Keratinocyte (primary cell): Measurements from ENCODE around the gene STOM.

Experiments
- CTCF ChIP-seq, 3 experiments: IDR thresholded peaks in 1 of 3; conservative IDR thresholded peaks in 1 of 3; optimal IDR thresholded peaks in 1 of 3; 2 replicates in 2 of 3; 3 replicates in 1 of 3; pipeline versions ENCODE3 to v1.5.1; 2011; ENCODE audit warnings: low read length in 3 of 3, mild to moderate bottlenecking in 3 of 3, moderate library complexity in 2 of 3, control low read depth in 1 of 3, inconsistent platforms in 1 of 3; ENCODE audit not compliant: insufficient read depth in 2 of 3; ENCODE audit errors: extremely low read depth in 1 of 3
- EZH2 ChIP-seq: IDR thresholded peaks from one replicate; pipeline ENCODE4 v1.6.1; 2012; ENCODE audit warnings: inconsistent platforms, mild to moderate bottlenecking, low read length, moderate library complexity

DNA sequence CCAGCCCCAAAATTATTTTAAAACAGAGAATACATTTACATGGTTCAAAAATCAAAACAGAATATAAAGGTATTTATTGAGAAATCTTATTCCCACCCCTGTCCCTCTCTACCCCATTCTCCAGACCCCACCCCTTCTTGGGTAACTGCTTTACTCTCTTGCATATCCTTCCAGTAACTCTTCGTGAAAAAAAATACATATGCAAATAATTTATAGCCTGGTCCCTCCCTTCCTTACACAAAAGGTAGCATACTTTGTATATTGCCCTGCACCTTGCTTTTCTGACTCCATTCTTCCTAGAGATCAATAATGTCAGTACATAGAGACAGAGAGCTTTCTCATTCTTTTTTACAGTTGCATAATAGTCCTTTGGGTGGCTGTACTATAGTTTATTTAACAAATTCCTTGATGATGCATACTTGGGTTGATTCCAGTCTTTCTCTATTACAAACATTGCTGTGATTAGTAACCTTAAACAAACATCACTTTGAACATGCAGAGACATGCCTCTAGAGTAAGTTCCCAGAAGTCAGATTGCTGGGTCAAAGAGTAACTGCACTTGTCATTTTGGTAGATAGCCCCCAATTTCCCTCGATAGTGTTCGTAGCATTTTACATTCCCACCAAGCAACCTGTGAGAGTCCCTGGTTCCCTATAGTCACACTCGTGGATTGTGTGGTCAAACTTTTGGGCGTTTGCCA is 47.9 kb downstream of the STOM start:
- TF ChIP-seq CTCF (optimal IDR thresholded peaks at IDR 0.05 in 1 of 3, IDR thresholded peaks at IDR 0.05 in 1 of 3, conservative IDR thresholded peaks at IDR 0.05 in 1 of 3; ENCODE audit: extremely low read depth in 1 of 3, insufficient read depth in 2 of 3, low read length in 3 of 3) (no peak), EZH2 (no peak)
